Measurements from ENCODE around the gene TMEM222. TPM values are rescaled to one million over a fixed set of nuclear protein-coding genes. Genes with fewer than 3 reads are reported as not detected.

The TMEM222 gene
- total and polyA plus RNA-seq, 10 of the 15 experiments (the other 5 are each of a cell fraction or from before 2014, with no cell fraction given): 3.8 to 43.5 (median 35.4) TPM

DNA sequence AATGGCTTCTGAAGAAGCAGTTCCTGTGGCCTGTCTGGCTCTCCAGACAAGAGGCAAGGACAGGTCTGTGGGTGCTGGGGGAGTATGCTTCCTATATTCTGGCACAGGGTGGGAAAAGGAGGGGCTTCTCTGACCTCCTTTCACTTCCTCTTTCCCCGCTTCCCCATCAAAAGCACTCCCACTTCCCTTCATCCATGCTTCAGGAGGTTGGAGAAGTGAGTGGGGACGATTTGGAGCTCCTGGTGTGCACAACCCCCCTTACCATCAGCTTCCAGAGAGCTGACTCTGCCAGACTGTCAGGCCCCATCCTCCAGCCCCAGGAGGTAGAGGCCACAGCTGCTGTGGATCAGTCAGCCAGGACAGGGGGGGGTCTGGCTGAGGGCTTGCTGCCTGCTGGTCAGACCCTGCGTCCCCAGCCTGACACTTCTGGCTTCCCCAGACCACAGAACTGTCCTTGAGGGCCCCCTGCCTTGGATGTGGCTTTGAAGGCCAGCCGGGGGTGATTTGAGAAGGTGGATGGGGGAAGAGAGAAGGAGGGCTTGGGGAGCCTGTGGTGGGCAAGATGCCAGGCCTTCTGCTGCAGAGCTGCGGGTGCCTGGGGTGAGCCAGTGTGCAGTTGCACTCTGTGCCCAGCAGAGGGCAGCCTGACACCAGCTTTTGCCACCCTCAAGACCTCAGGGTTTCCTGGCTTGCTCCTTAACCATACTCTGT, 21.5 kb upstream of the TMEM222 start:
- SMC1A ChIA-PET (ENCODE audit: uncharacterized antibody, unreplicated experiment): interaction anchor here (1.0 to 5.5 kb wide), 8 partner anchors 11 to 306 kb away, joined by 3 to 54 read pairs (median 6); no protein-coding TSS in a partner anchor
- TF ChIP-seq KLF5 (IDR thresholded peaks at IDR 0.05; ENCODE audit: partially characterized antibody) (no peak), ZNF592 (IDR thresholded peaks at IDR 0.05) (0 out of 2 replicates have a peak, but pooled peaks have one; percentile 19), ZNF207 (IDR thresholded peaks at IDR 0.05; ENCODE audit: borderline replicate concordance) (0 out of 2 replicates have a peak, but pooled peaks have one; percentile 49), CBX3 (IDR thresholded peaks at IDR 0.05; ENCODE audit: borderline replicate concordance, low read depth) (no peak), LARP7 (IDR thresholded peaks at IDR 0.05) (peak; percentile 34; the same call in 1 of the 2 replicates), WRNIP1 (IDR thresholded peaks at IDR 0.05; ENCODE audit: borderline replicate concordance, low read depth, low read length) (0 out of 2 replicates have a peak, but pooled peaks have one; percentile 44), ETV6 (conservative IDR thresholded peaks at IDR 0.05 in 1 of 2, IDR thresholded peaks at IDR 0.05 in 1 of 2; ENCODE audit: borderline replicate concordance in 1 of 2, low read depth in 1 of 2) (no peak), YY1 (IDR thresholded peaks at IDR 0.05; ENCODE audit: low read depth, low read length) (peak; percentile 58; the same call in 1 of the 2 replicates), POLR2A (IDR thresholded peaks at IDR 0.05; ENCODE audit: low read depth, low read length) (no peak), SUPT20H (IDR thresholded peaks at IDR 0.05; ENCODE audit: borderline replicate concordance, control insufficient read depth, low read depth, low read length) (no peak), EGR1 (IDR thresholded peaks at IDR 0.05; ENCODE audit: borderline replicate concordance in 1 of 2, low read depth in 2 of 2, low read length in 2 of 2) (no peak), BCLAF1 (IDR thresholded peaks at IDR 0.05) (no peak), TCF3 (IDR thresholded peaks at IDR 0.05; ENCODE audit: borderline replicate concordance, insufficient read depth, low read depth, low read length) (no peak), ASH2L (IDR thresholded peaks at IDR 0.05; ENCODE audit: borderline replicate concordance, low read depth) (no peak)

More for the DNA sequence above, 21.5 kb upstream of the TMEM222 start:
- Histone ChIP-seq H3K9ac (ENCODE audit: control insufficient read depth, insufficient read depth, low read length) (no peak overlapping the region), H2AFZ (ENCODE audit: control insufficient read depth, low read depth, low read length) (no peak overlapping the region), H3K4me1 (ENCODE audit: control insufficient read depth, insufficient read depth, low read length) (peaks cover 5% of the 10 kb centered on the region), H3K4me2 (ENCODE audit: control insufficient read depth, insufficient read depth) (no peak overlapping the region), H3K4me3 (no peak overlapping the region), H4K20me1 (ENCODE audit: control insufficient read depth, insufficient read depth) (no peaks in the 10 kb centered on the region), H3K27ac (ENCODE audit: control insufficient read depth, insufficient read depth) (no peak overlapping the region; the same call in 1 of the 2 replicates), H3K9me3 (replicated peaks; ENCODE audit: control insufficient read depth, insufficient read depth, low read length) (no peaks in the 10 kb centered on the region), H3K36me3 (ENCODE audit: control insufficient read depth in 2 of 2, insufficient read depth in 2 of 2, low read length in 1 of 2) (peaks cover 4 to 8% of the 10 kb centered on the region in 2 experiments; a peak in 3 of 4 replicates), H3K27me3 (replicated peaks in 1 of 2; ENCODE audit: control insufficient read depth in 2 of 2, insufficient read depth in 2 of 2, low read length in 1 of 2) (no peaks in the 10 kb centered on the region), H3K79me2 (ENCODE audit: control insufficient read depth, insufficient read depth, low read length) (no peaks in the 10 kb centered on the region)
- 38% methylated on average over 5 of the region's 5 CpGs for WGBS (ENCODE audit: insufficient coverage, insufficient replicate concordance, low lambda C conversion rate, missing lambda C conversion rate)
- peak; percentile 96 for ATAC-seq
- BruUV-seq (replicated peaks): no TSS peak
- ChIA-PET CTCF (interaction anchor here (0.6 to 13.1 kb wide), 39 partner anchors 8 to 473 kb away, joined by 3 to 265 read pairs (median 5); partner anchors contain the start of genes AHDC1, CD164L2, FCN3 and GPR3), POLR2A (interaction anchor here (0.5 to 0.7 kb wide), 2 partner anchors 135 to 176 kb away, joined by 3 to 4 read pairs; no protein-coding TSS in a partner anchor), RAD21 (ENCODE audit: unreplicated experiment) (interaction anchor here (0.6 to 7.5 kb wide), 20 partner anchors 26 to 369 kb away, joined by 3 to 103 read pairs (median 5); no protein-coding TSS in a partner anchor)
- peak; percentile 32 for DNase-seq (ENCODE audit: low read depth, low spot score)
- peak; percentile 95 for FAIRE-seq
- in situ Hi-C loops (cut with MboI) (loop anchor here (5.0 kb wide), 3 partner anchors 92 to 362 kb away; partner anchors contain the start of gene GPR3), intact Hi-C loops (cut with micrococcal nuclease; ENCODE audit: unreplicated experiment) (loop anchor here (1.0 to 2.0 kb wide), 3 partner anchors 88 to 362 kb away; partner anchors contain the start of gene AHDC1)

Data from GM12878 (cell line).